ENCODE data around the gene PC.
"Not testable (repeated sequence)": the region's sequence is repeated elsewhere in the genome, so short reads cannot be mapped to it uniquely, and the experiment has no call there.

GRCh38 chr11:66961691-66962213 is 3.6 kb upstream of the PC start:
- TF ChIP-seq TAF1 (IDR thresholded peaks at IDR 0.05; ENCODE audit: low read depth, low read length): not testable (repeated sequence)
- 0 out of 2 replicates have a peak, but pooled peaks have one; percentile 5 for TF ChIP-seq SPI1 (IDR thresholded peaks at IDR 0.05; ENCODE audit: low read depth, low read length)

All from GM12891 (cell line).